Measurements from ENCODE around the gene CHKB.
"Not testable (repeated sequence)": the region's sequence is repeated elsewhere in the genome, so short reads cannot be mapped to it uniquely, and the experiment has no call there.

Gene CHKB, protein sequence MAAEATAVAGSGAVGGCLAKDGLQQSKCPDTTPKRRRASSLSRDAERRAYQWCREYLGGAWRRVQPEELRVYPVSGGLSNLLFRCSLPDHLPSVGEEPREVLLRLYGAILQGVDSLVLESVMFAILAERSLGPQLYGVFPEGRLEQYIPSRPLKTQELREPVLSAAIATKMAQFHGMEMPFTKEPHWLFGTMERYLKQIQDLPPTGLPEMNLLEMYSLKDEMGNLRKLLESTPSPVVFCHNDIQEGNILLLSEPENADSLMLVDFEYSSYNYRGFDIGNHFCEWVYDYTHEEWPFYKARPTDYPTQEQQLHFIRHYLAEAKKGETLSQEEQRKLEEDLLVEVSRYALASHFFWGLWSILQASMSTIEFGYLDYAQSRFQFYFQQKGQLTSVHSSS

DNA sequence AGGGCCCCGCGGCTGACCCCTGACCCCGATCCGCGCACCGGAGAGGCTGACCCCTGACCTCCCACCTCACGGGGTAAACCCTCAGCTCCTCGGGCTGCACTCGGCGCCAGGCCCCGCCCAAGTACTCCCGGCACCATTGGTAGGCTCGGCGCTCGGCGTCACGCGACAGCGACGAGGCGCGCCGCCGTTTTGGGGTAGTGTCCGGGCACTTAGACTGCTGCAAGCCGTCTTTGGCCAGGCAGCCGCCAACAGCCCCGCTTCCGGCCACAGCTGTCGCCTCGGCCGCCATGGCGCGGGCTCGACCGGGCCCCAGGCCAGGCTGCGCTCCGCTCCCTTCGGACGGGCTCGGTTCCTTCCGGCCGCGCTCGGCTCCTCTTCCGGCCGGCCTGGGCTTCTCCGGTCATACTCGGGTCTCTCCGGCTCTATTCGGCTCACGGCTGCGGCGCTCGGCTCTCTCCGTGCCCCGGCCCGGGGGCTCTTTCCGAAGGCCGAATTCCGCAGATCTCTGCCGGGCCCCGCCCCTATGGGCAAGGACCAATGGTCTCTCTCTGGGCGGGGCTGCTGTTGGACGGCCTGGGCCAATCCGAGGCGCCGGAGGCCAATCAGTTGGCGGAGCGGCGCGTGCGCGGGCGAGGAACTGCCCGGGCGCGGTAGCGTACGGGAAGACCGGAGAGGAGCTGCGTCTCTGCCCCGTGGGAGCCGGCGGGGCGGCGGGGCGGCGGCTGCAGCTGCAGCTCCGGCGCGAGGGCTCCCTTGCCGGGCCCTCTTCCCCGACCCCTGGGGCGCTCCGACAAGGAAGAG lies at the start of gene CHKB:
TSS of gene CHKB (minus strand) at position 357 of the 801 bp plus-strand sequence. CDS start at position 289, 68 bp downstream.
- peak; percentile 97 for DNase-seq

DNA sequence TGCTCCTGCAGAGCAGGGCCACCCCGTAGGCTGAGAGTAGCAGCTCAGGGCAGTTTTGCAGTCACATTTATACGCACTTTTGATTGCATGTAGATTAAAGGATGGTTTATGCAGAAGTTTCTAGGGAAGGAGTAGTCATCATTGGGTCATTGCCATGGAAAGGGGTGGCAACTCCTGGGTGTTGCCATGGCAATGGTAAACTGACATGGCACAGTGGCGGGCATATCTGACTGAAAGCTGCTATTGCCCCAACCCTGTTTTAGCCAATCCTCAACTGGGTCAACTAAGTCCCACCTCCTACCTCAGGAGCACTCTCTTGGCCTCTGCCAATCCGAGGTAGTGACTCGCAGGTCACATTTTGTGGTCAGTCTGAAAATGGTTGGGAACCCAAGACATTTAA lies 47.7 kb upstream of the CHKB start:
- DNase-seq, result no peak

DNA sequence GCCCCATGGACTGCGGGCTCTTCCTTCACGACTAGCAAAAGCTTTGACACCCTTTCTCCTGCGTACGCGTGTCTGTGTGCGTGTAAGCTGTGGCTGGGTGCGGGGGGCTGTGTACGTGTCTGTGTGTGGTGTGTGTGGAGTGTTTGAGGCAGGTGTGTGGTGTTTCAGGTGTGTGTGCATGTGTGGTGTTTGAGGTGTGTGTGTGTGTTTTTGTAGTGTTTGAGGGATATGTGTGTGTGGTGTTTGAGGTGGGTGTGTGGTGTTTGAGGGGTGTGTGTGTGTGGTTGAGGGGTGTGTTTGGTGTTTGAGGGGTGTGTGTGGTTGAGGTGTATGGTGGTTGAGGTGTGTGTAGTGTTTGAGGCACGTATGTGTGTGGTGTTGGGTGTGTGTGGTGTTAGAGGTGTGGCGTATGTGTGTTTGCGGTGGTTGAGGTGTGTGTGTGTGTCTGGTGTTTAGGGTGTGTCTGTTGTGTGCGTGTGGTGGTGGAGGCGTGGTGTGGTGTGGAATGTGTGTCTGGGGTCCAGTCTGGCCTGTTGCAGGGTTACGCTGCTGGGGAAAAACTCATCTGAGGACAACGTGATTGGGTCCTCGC lies 46.0 kb upstream of the CHKB start:
- DNase-seq, result peak; percentile 69

DNA sequence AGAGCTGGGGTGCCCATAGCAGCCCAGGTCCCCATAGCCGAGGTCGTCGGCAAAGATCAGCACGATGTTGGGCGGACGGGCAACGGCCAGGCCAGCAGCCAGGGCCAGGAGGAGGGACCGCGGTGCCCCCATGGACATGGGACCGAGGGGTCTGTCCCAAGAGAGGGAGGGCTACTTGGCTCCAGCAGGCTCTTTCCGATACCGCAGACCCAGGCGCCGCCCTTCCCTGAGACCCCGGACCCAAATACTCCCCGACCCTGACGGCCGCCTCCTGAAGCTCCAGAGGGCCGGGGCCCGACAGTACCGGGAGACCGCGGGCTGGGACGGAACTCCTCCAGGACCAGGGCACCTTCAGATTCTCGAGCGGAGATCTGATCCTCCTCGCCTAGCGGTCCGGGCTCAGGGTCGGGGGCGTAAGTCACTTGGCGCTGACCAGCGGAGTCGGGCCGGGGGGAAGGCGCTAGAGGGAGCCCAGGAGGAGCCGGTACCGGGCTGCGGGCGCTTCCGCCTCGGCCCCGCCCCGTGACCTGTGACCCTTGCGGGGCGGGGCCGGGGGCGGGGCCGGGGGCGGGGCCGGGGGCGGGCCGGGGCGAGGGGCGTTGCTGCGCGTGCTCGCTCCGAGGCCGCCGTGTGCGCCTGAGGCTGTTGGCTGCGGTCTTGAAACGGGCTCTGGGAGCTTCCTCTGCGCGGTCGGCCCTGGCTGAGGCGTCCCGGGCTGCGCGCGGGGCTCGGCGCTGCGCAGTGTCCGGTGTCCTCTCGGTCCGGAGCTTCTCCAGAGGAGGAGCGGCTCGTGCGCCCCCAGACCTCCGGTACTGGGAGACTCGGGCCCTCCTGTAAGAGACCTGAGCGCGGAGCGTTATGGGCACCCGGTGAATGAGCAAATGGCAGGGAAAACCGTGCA lies 45.2 kb upstream of the CHKB start, which contains the start of gene ARSA:
TSS of gene ARSA (minus strand) at position 511 of the 901 bp plus-strand sequence. CDS start at position 138, 373 bp downstream.
- DNase-seq, result peak; percentile 84

DNA sequence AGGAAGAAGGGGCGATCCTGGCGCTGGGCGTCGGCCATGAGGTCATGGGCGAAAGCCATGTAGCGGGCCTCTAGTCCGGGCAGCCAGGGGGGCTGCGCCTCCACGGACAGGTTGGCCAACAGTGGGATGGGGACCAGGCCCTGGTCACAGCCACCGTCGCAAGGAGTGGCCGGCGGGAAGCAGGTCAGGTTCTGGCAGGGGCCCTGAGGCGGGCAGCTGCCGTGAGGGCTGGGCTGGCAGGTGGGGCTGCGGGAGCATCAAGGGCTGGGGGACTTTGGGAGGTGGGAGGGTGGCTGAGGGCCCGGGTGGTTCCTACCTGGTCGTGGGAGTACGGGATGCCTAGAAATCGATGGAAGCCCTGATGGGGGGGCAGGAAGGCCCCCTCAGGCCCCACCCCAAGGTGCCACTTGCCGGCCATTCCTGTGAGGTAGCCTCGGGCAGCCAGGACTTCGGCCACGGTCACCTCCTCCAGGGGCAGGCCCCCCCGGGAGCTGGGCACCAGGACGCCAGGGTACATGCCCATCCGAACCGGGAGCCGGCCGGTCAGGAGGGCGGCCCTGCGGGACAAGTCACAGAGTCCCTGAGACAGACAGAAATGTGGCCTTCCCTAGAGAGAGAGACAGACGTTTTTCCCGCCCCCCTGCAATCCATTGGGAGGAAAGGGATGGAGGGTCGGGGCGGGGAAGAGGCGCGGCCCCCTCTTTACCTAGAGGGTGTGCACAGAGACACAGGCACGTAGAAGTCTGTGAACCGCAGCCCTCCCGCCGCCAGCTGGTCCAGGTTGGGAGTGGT lies 44.4 kb upstream of the CHKB start:
- no peak for DNase-seq

DNA sequence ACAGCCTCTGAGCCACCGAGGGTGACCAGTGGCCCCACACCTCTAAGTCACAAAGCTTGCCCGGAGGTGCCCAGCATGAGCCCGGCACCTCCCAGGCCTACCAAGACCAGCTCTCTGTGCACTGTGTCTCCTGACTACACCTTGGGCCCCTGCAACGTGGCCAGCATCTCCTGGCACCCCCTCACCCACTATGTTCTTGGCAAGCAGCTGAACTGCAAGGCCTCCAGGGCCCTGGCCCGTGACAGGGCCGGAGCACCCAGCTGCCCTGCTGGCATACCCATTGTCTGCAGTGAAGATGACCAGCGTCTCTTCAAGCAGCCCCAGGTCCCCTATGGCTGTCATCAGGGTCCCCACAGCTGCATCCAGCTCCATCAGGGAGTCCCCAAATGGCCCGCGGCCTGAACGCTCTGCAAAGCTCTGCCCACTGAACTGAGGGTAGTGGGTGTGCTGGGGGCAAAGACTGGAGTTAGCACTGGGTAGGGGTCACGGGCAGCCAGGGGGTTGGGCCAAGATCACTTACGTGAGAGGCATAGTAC lies 43.7 kb upstream of the CHKB start:
- DNase-seq, result no peak

DNA sequence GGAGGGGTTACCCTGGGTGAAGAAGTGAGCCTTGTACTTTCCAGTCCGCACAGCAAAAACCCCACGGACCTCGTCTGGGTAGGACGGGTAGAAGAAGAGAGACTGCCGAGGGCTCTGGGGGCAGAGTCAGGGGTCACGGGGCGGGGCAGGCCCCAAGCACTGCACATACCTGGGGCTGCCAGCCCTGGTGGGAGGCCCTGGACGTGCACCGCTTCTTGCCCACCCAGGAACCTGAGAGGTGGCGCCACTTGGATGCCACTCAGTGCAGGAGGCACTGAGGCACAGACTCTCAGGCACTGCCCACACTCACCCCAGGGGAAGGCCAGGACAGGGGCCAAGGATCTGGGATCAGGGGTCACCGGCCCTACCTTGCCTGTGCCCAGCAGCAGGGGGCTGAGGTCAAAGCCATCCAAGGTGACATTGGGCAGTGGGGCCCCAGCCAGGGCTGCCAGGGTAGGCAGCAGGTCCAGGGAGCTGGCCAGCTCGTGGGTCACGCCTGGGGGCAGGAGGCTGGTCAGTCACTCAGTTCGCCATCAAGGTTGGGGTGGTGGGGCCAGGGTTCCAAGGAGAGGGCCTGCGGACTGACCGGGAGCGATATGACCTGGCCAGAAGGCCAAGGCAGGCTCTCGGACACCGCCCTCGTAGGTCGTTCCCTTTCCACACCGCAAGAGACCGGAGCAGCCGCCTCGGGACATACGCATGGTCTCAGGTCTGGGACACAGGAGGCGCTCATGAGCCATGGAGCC lies 43.1 kb upstream of the CHKB start:
- no peak for DNase-seq

DNA sequence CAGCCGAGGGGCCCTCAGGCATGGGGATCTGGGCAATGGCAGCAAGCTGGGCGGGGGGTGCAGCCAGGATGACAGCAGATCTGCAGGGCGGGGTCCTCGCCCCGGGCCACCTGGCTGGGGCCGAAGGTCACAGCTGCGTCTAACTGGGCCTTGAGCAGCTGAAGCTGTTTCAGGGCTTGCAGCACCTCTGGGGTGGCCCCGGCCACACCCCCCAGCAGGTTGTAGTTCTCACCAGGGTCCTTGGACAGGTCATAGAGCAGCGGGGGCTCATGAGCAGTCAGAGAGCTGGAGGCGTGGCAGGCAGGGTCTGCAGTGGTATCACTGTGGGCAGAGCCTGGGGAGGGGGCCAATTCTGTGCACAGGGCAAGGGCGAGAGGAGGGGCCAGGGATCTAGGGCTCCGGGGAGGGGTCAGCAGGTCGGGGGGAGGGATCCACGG lies 42.5 kb upstream of the CHKB start:
- DNase-seq, result no peak

DNA sequence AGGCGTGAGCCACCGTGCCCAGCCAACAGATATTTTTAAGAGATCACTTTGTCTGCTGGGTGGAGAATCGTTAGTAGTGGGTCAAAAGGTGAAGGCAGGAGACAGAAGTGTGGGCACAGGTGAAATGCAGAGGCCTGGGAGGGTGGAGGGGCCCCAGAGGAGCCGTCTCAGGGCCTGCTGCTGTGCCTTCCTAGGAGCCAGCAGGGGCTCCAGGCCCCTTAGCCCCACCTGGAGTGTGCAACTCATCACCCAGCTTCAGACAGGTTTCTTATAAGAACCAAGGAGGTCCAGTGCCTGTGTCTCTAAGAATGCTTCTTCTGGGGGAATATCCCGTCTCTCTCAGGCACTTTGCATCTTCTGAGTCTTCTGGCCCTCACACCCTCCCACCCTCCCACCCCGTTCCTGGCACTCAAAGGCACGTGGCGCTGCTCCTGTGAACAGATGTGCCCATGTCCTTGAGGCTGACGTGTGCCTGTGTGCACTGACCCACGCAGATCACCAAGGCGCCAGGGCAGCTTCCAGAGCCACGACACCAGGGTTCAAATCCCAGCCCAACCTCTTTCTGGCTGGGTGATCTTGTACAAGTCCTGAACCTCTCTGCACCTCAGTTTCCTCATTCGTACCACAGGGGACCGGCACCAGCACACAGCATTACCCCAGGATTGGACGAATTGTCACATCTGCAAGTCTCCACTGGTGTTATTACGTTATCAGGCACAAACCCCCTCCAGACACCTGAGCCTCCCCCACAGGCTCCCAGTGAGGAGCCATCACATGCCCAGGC lies 41.9 kb upstream of the CHKB start:
- DNase-seq, result no peak

DNA sequence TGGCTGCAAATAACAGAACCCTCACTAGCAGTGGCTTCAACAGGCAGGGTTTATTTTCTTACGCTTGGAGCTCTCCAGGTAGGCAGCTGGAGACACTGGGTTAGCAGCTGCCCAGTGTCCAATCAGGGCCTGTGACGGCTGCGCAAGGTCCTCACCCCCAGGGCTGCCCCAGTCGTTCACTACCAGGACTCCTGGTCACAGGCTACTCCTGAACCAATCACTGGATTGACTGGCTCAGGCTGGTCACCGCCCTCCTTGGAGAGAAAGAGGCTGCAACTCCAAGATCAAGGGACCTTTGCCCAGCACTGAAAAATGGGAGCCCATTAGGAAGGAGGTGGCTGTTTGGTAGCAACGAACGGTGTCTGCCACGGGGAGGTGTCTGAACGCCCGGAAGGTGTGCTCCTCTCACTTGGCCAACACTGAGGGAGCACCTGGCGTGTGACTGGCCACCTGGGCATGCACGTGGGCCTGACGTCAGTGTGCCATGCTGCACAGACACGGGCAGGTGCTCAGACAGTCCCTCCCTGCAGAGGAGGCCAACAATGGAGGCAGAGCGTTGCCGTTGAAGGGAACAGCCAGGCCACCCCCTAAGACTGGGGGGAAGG lies 40.2 kb upstream of the CHKB start:
- DNase-seq, result no peak

DNA sequence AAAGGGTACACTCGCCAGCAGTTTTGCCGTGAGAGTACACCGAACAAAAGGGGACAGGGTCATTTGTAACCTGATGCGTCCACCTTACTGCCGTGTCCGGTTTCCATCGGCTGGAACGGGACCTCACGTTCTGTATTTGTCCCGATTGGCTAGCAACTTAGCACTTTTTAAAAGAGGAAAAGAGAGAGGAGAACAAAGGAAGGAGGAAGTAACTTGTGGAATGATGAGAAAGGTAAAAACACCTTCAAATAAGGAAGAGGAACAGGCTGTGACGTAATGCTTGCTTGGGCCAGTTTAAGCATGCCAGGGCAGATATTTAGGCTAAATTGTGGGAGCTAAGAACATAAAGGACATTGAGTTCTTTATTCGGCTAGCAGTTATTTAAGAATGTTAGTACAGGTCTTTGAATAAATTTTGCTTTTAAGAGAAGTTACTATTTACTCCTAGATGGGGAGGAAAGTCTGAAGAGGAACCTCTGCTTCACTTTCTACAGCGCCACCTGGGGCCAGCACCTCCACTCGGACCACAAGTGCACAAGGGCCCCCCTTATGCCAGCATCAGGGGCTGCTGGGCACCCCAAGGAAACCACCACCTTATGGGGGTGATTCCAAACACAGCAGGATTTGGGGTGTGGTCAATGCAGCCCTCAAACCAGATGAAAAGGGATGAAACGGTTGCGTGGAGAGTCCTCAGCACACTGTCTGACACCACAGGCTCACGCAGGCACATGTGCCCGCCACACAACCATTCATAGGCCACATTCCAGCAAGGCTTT lies 39.5 kb upstream of the CHKB start:
- peak; percentile 41 for DNase-seq

DNA sequence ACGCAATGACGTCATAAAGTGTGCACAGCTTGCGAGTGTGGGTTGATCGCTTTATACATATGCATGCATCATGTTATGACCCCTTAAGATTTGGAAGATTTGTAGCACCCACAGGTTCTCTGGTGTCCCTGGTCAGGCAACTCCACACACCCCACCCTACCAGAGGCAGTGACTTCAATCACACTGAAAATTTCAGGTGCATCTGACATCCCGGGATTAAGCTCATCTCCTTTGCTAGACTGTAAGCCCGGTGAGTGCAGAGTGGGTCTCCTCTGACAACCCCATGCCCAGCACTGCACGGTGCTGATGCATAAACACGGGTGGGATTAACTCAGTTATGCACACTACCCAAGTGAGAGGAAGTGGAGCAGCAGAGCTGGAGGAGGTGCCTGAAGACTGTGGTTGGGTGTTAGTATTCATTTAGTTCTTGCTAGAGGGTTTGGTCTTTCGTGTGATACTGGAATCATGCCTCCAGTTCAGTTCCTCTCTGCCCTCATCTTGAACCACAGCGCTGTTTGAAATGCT lies 38.8 kb upstream of the CHKB start:
- DNase-seq, result peak; percentile 57

DNA sequence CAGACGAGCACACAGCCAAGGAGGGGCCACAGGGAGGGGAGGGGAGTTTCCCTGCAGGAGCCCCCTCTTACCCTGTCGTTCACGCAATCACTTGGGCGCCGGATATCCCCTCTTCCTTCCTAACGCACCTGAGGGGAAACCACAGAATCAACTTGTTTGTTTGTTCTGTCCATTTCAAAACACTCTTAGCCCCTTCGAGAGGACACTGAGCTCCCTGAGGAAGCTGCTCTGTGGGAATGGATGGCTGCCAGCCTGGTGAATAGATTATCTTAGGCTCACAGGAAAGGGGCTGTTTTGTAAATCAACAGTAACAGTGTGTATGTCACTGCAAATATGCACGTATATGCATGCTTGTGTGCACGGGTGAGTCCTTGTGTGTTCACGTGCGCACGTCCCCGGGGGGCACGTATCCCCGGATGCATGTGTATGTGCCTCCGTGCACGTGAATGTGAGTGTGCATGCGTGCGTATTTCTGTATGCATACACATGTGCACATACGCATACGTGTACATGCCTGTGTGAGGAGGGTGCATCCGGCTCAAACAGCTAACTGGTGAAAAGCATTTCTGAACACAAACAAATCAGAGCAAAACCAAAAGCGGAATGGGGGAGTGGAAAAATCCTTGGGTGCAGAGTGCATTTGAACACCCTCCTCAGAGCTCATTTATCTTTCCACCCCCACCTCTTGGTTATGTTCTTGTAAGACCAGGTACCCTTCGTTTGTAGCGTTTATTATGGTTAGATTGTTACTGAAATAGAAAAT lies 38.1 kb upstream of the CHKB start:
- DNase-seq, result peak; percentile 71

DNA sequence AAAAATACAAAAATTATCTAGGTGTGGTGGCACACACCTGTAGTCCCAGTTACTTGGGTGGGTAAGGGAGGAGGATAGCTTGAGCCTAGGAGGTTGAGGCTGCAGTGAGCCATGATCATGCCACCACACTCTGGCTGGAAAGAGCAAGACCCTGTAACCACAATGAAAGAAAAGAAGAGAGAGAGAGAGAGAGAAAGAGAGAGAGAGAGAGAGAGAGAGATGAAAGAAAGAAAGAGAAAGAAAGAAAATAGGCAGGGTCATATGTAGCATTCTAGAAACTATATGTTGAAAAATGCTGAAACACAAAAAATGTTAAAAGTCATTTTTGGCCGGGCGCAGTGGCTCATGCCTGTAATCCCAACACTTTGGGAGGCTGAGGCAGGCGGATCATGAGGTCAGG lies 31.6 kb upstream of the CHKB start:
- not testable (repeated sequence) for DNase-seq

DNA sequence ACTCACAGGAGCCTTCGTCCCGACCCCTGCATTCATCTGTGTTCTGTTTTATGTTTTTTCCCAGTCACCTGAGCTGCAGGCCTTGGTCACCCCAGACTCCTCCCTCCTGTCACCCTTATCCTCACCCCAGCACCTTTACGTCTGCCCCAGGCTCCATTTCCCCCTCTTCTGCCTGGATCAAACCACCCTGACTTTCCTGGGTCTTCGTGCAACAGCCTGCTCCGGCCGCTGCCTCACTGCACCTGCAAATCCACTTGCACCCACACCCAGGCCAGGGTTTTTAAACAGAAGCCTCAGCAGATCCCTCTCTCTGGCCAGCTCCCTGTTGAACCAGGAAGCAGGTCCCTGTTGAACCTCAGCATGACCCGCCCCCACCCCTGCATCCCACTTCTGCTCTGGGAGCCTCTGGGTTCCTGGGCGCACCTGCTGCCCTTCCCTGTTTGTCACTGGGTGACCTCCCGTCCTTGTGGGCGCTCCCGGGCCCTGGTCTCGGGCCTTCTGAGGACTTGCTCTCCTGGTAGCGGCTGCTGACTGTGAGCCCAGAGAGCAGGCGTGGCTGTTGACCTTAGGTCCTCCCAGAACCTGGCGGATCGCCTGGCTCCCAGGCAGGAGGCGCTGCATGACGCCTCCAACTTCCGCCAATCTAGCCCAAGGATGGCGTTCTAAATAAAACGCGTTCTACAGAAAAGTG lies 30.8 kb upstream of the CHKB start:
- DNase-seq, result no peak

DNA sequence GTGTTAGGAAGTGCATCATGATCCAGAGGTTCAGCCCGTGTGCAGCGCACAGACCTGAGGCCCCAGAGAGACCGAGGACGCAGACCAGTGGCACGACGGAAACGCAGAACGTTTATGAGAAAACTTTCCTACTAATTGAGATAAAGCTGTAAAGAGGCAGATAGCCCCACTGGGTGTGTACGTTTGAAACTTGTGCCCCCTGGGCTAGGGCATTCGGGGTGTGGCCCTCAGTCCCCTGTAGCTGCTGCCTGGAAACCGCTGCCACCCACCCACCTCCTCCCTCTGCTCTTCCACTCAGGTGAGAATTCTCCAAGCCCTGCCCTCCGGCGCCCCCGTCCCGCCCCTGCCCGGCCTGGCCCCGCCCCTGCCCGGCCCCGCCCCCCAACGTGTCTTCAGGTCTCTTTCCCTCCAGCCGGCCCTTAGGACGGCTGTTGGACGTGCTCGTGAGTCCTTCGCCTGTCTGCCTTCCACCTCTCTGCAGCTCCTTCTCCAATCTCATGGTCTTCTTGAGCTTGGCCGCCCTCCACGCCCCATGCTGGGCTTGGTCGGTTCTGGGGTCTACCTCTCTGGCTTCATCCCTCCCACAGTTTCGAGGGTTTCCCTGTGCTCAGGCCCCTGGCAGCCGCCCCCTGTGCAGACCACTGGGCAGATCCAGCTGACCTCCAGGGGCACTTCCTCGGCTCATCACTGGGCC lies 30.0 kb upstream of the CHKB start:
- DNase-seq, result no peak
